Stimulated activated effector memory CD8-positive, alpha-beta T cell treated with anti-CD3 and anti-CD28 coated beads, Interleukin-12 subunit alpha, Interleukin-12 subunit beta, amount 100 ng/mL, for 72 hours (primary cell): ENCODE data around the gene MEIS3.

Source experiments
- ATAC-seq: fragments of 150-1000 bp; cut with Tn5 transposase; 2 replicates; pipeline ENCODE4 v1.10.0; 2021
- DNase-seq, 2 donors: peaks; one replicate each; pipeline ENCODE4 v3.0.0; 2021 to 2022; ENCODE audit warnings: low spot score in 2 of 2
- H3K27ac Mint-ChIP-seq: one replicate; pipeline ENCODE4 v1.8.0; 2022; ENCODE audit warnings: mild to moderate bottlenecking, mixed read lengths
- H3K36me3 Mint-ChIP-seq: one replicate; pipeline ENCODE4 v1.8.0; 2022; ENCODE audit warnings: mild to moderate bottlenecking, mixed read lengths
- H3K4me1 Mint-ChIP-seq: one replicate; pipeline ENCODE4 v1.8.0; 2022; ENCODE audit warnings: mixed read lengths
- H3K4me3 Mint-ChIP-seq: one replicate; pipeline ENCODE4 v1.8.0; 2022; ENCODE audit warnings: mild to moderate bottlenecking, mixed read lengths
- H3K9me3 Mint-ChIP-seq: one replicate; pipeline ENCODE4 v1.8.0; 2022; ENCODE audit warnings: mixed read lengths

The MEIS3 gene

GRCh38 chr19:47444388-47444821 is 25.1 kb upstream of the MEIS3 start:
- DNase-seq (no peak), ATAC-seq (peak; percentile 62)
- no peaks in the 10 kb centered on the region for H3K9me3 Mint-ChIP-seq
- no peaks in the 10 kb centered on the region for H3K36me3 Mint-ChIP-seq
- H3K27ac Mint-ChIP-seq: peak overlapping the region; percentile 79
- peak overlapping the region; percentile 66 for H3K4me3 Mint-ChIP-seq
- H3K4me1 Mint-ChIP-seq: peaks cover 55% of the 10 kb centered on the region

- Mint-ChIP-seq H3K9me3 (no peaks in the 10 kb centered on the region), H3K36me3 (no peaks in the 10 kb centered on the region), H3K4me3 (peak overlapping the region; percentile 66), H3K27ac (peak overlapping the region; percentile 3), H3K4me1 (peaks cover 54% of the 10 kb centered on the region)
- ATAC-seq (peak; percentile 29), DNase-seq (no peak)
These were observed 24.0 kb upstream of the MEIS3 start for GRCh38 chr19:47443331-47443730.

GRCh38 chr19:47438793-47439220 is 19.5 kb upstream of the MEIS3 start:
- Mint-ChIP-seq H3K27ac (peak overlapping the region; percentile 6), H3K4me1 (peaks cover 31% of the 10 kb centered on the region)

GRCh38 chr19:47437500-47437899 is 18.2 kb upstream of the MEIS3 start:
- DNase-seq: no peak
- no peak for ATAC-seq
- Mint-ChIP-seq H3K9me3 (no peaks in the 10 kb centered on the region), H3K36me3 (no peaks in the 10 kb centered on the region), H3K4me3 (no peak overlapping the region), H3K27ac (no peak overlapping the region), H3K4me1 (peaks cover 27% of the 10 kb centered on the region)

More at GRCh38 chr19:47438793-47439220, 19.5 kb upstream of the MEIS3 start:
- DNase-seq (no peak), ATAC-seq (no peak)
- H3K36me3 Mint-ChIP-seq: no peaks in the 10 kb centered on the region
- no peak overlapping the region for H3K4me3 Mint-ChIP-seq
- H3K9me3 Mint-ChIP-seq: no peaks in the 10 kb centered on the region

GRCh38 chr19:47436712-47437401 is 17.5 kb upstream of the MEIS3 start:
- ATAC-seq: peak; percentile 88
- peak overlapping the region; percentile 79 for H3K27ac Mint-ChIP-seq
- peaks cover 27% of the 10 kb centered on the region for H3K4me1 Mint-ChIP-seq
- no peaks in the 10 kb centered on the region for H3K9me3 Mint-ChIP-seq
- H3K4me3 Mint-ChIP-seq: no peak overlapping the region
- peak; percentile 90 to 93 for DNase-seq
- no peaks in the 10 kb centered on the region for H3K36me3 Mint-ChIP-seq

GRCh38 chr19:47435883-47436417 is 16.6 kb upstream of the MEIS3 start:
- no peaks in the 10 kb centered on the region for H3K9me3 Mint-ChIP-seq
- peaks cover 27% of the 10 kb centered on the region for H3K4me1 Mint-ChIP-seq
- ATAC-seq (no peak), DNase-seq (no peak)
- H3K27ac Mint-ChIP-seq: peak overlapping the region; percentile 79
- peak overlapping the region; percentile 4 for H3K4me3 Mint-ChIP-seq
- H3K36me3 Mint-ChIP-seq: no peaks in the 10 kb centered on the region

GRCh38 chr19:47435196-47435595 is 15.9 kb upstream of the MEIS3 start:
- Mint-ChIP-seq H3K4me3 (peak overlapping the region; percentile 4), H3K9me3 (no peaks in the 10 kb centered on the region), H3K4me1 (peaks cover 30% of the 10 kb centered on the region), H3K36me3 (no peaks in the 10 kb centered on the region), H3K27ac (no peak overlapping the region)
- ATAC-seq (peak; percentile 67), DNase-seq (no peak)

GRCh38 chr19:47434088-47434487 is 14.8 kb upstream of the MEIS3 start:
- no peak for ATAC-seq
- no peak overlapping the region for H3K4me3 Mint-ChIP-seq
- no peak overlapping the region for H3K27ac Mint-ChIP-seq
- peaks cover 38% of the 10 kb centered on the region for H3K4me1 Mint-ChIP-seq
- H3K36me3 Mint-ChIP-seq: no peaks in the 10 kb centered on the region
- no peaks in the 10 kb centered on the region for H3K9me3 Mint-ChIP-seq
- DNase-seq: no peak

- Mint-ChIP-seq H3K4me3 (no peak overlapping the region), H3K27ac (no peak overlapping the region), H3K9me3 (no peaks in the 10 kb centered on the region), H3K4me1 (peaks cover 38% of the 10 kb centered on the region), H3K36me3 (no peaks in the 10 kb centered on the region)
- DNase-seq (no peak), ATAC-seq (peak; percentile 20)
These were observed 13.8 kb upstream of the MEIS3 start for GRCh38 chr19:47433121-47433520.

GRCh38 chr19:47432499-47432898 is 13.2 kb upstream of the MEIS3 start:
- no peak overlapping the region for H3K27ac Mint-ChIP-seq
- no peak for DNase-seq
- no peak overlapping the region for H3K4me3 Mint-ChIP-seq
- no peaks in the 10 kb centered on the region for H3K9me3 Mint-ChIP-seq
- H3K36me3 Mint-ChIP-seq: no peaks in the 10 kb centered on the region
- H3K4me1 Mint-ChIP-seq: peaks cover 38% of the 10 kb centered on the region
- no peak for ATAC-seq

GRCh38 chr19:47432091-47432490 is 12.8 kb upstream of the MEIS3 start:
- H3K27ac Mint-ChIP-seq: no peak overlapping the region
- H3K4me3 Mint-ChIP-seq: no peak overlapping the region
- ATAC-seq (no peak), DNase-seq (no peak)
- H3K4me1 Mint-ChIP-seq: peaks cover 34% of the 10 kb centered on the region
- H3K9me3 Mint-ChIP-seq: no peaks in the 10 kb centered on the region
- H3K36me3 Mint-ChIP-seq: no peaks in the 10 kb centered on the region

GRCh38 chr19:47430041-47430802 is 10.9 kb upstream of the MEIS3 start:
- peak overlapping the region; percentile 64 for H3K4me3 Mint-ChIP-seq
- H3K27ac Mint-ChIP-seq: peak overlapping the region; percentile 26
- no peaks in the 10 kb centered on the region for H3K36me3 Mint-ChIP-seq
- DNase-seq: peak in 1 of 2 donors; percentile 57
- H3K9me3 Mint-ChIP-seq: no peaks in the 10 kb centered on the region
- peaks cover 19% of the 10 kb centered on the region for H3K4me1 Mint-ChIP-seq
- ATAC-seq: peak; percentile 65

- H3K27ac Mint-ChIP-seq: peak overlapping the region; percentile 26
- no peak for DNase-seq
- no peaks in the 10 kb centered on the region for H3K9me3 Mint-ChIP-seq
- no peak for ATAC-seq
- no peaks in the 10 kb centered on the region for H3K36me3 Mint-ChIP-seq
- peak overlapping the region; percentile 64 for H3K4me3 Mint-ChIP-seq
- H3K4me1 Mint-ChIP-seq: peaks cover 19% of the 10 kb centered on the region
These were observed 9.9 kb upstream of the MEIS3 start for GRCh38 chr19:47429140-47429793.

GRCh38 chr19:47428177-47428894 is 9.0 kb upstream of the MEIS3 start:
- DNase-seq: peak; percentile 61 to 91
- Mint-ChIP-seq H3K9me3 (no peaks in the 10 kb centered on the region), H3K36me3 (no peaks in the 10 kb centered on the region), H3K27ac (no peak overlapping the region), H3K4me3 (no peak overlapping the region), H3K4me1 (peaks cover 16% of the 10 kb centered on the region)
- ATAC-seq: peak; percentile 84
